ENCODE measurements around the gene CRB3. TPM values are rescaled to one million over a fixed set of nuclear protein-coding genes. Genes with fewer than 3 reads are reported as not detected.

CRB3 gene
- total RNA-seq, 2 experiments from 2014 or later = 1.2 to 2.9 TPM

DNA sequence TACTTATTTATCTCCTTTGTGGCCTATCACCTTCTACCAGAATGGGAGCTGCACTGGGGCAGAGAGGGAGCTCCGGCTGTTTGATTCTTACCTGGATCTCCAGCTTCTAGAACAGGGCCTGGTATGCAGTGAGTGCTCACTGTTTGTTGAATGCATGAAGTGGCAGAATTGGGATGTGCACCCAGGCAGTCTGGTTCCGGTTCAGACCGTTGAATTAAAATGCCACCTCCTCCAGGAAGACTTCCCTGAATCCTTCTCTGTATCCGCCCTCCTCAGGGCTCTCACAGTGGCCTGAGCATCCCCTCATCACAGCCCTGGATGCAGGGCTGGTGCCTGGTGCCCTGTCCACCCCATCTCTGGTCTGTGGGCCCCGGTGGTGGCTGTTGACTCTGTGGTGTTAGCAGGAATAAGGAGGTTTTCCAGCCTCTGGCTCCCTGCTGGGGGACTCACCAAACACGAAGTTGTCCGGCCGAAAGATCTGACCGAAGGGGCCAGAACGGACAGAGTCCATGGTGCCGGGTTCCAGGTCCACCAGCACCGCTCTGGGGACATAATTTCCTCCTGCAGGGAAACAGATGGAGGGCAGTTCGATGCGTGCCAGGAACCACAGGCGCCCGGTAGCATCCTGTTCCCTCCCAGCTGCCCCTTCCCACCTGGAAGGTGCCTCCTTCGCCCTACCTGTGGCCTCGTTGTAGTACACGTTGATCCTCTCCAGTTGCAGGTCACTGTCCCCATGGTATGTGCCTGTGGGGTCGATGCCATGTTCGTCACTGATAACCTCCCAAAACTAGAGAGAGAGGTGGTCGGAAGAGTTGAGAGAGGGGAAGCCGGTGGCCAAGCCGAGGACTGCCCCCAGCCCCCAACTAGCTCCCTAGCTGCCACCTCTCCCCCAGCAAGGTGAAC is 37.0 kb downstream of the CRB3 start:
- Histone ChIP-seq H3K4me1 (ENCODE audit: insufficient read depth, low read length, poor library complexity, severe bottlenecking) (peaks cover 41% of the 10 kb centered on the region), H3K9me2 (ENCODE audit: insufficient read depth, low read length) (no peaks in the 10 kb centered on the region), H3K79me2 (ENCODE audit: insufficient read depth, low read depth, low read length) (no peaks in the 10 kb centered on the region), H3K36me3 (ENCODE audit: insufficient read depth, low read length) (no peaks in the 10 kb centered on the region), H2AFZ (ENCODE audit: low read length) (no peak overlapping the region; the same call in 1 of the 2 replicates), H3K4me3 (ENCODE audit: low read depth, low read length, poor library complexity, severe bottlenecking) (peak overlapping the region; percentile 74), H3K27ac (ENCODE audit: low read depth, low read length, poor library complexity, severe bottlenecking) (no peak overlapping the region), H3K9me3 (ENCODE audit: low read length) (no peaks in the 10 kb centered on the region), H3K4me2 (ENCODE audit: low read length) (peak overlapping the region; percentile 82), H4K20me1 (ENCODE audit: insufficient read depth, low read length) (no peaks in the 10 kb centered on the region)
- ChIA-PET POLR2A (interaction anchor here (0.5 to 0.7 kb wide), 2 partner anchors 40 to 100 kb away, joined by 4 to 7 read pairs; no protein-coding TSS in a partner anchor), CTCF (ENCODE audit: unreplicated experiment) (no interaction called here)
- DNase-seq (ENCODE audit: low spot score) = no peak
- no peak for TF ChIP-seq EZH2phosphoT487 (IDR thresholded peaks at IDR 0.05; ENCODE audit: borderline replicate concordance, low read depth, low read length)
- TF ChIP-seq, protein P1, sequence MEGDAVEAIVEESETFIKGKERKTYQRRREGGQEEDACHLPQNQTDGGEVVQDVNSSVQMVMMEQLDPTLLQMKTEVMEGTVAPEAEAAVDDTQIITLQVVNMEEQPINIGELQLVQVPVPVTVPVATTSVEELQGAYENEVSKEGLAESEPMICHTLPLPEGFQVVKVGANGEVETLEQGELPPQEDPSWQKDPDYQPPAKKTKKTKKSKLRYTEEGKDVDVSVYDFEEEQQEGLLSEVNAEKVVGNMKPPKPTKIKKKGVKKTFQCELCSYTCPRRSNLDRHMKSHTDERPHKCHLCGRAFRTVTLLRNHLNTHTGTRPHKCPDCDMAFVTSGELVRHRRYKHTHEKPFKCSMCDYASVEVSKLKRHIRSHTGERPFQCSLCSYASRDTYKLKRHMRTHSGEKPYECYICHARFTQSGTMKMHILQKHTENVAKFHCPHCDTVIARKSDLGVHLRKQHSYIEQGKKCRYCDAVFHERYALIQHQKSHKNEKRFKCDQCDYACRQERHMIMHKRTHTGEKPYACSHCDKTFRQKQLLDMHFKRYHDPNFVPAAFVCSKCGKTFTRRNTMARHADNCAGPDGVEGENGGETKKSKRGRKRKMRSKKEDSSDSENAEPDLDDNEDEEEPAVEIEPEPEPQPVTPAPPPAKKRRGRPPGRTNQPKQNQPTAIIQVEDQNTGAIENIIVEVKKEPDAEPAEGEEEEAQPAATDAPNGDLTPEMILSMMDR (conservative IDR thresholded peaks at IDR 0.05; ENCODE audit: low read length) = no peak
- intact Hi-C loops (cut with micrococcal nuclease; ENCODE audit: unreplicated experiment) = loop anchor here (10.0 kb wide), 1 partner anchor 106 kb away; the partner anchor contains the start of gene GTF2F1
- BruUV-seq (replicated peaks) = no TSS peak

DNA sequence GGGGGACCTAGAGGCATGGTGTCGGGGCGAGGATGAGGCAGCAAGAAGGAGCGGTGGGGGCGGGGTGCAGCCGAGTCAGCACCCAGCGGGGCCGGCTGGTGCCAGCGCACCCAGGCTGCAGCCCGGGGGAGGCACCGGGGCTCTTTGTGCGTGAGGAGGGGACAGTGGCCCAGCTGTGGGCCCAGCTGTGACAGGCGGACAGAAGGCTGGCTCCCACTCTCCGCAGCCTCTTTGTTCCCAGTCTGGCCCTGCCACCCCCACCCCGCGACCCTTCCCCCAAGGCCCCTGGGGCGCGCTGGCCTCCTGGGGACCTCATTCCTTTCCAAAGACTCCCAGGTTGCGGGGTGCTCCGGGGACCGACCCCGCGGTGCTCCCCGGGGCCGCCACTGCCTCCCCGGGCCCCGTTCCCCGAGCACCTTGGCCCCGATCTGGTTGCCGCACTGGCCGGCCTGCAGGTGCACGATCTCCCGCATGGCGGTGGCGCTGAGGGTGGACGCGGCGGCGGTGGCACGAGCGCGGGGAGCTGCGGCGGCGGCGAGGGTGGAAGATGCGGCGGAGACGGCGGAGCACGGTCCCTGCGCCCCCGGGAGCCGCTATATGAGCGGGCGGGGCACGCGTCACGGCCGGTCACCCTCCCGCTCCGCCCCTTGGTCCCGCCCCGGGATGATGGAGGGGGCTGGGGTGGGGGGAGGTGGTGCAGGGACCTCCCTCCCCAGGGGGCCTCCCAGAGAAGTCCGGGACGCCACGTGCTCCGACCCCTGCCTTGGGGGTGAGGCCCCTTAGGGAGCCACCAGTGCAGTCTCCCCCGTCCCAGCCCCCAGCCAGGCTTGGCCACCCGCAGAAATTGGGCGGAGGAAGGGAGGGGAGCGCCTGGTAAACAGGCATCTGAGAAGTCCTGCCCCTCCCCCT is 37.9 kb downstream of the CRB3 start, which contains the start of gene TUBB4A:
TUBB4A (minus strand) TSS at position 570 of the 909 bp plus-strand sequence; CDS start at position 473, 97 bp downstream.
- no peaks in the 10 kb centered on the region for H3K36me3 ChIP-seq (ENCODE audit: insufficient read depth, low read length)
- no peak for TF ChIP-seq EZH2phosphoT487 (IDR thresholded peaks at IDR 0.05; ENCODE audit: borderline replicate concordance, low read depth, low read length)
- TF ChIP-seq, protein P1 (conservative IDR thresholded peaks at IDR 0.05; ENCODE audit: low read length) = no peak
- POLR2A ChIA-PET = interaction anchor here (0.5 to 1.3 kb wide), 5 partner anchors 20 to 362 kb away, joined by 3 to 7 read pairs (median 4); no protein-coding TSS in a partner anchor
- H3K27ac ChIP-seq (ENCODE audit: low read depth, low read length, poor library complexity, severe bottlenecking) = peak within 1 kb of the TSS; percentile 44
- no TSS peak for BruUV-seq (replicated peaks)
- DNase-seq (ENCODE audit: low spot score) = peak; percentile 84
- intact Hi-C loops (cut with micrococcal nuclease; ENCODE audit: unreplicated experiment) = loop anchor here (1.0 to 10.0 kb wide), 3 partner anchors 19 to 107 kb away; partner anchors contain the start of gene GTF2F1
- H2AFZ ChIP-seq (ENCODE audit: low read length) = peak within 1 kb of the TSS; percentile 64
- H3K4me2 ChIP-seq (ENCODE audit: low read length) = peak within 1 kb of the TSS; percentile 82
- H3K79me2 ChIP-seq (ENCODE audit: insufficient read depth, low read depth, low read length) = no peaks in the 10 kb centered on the region
- no peaks in the 10 kb centered on the region for H3K9me2 ChIP-seq (ENCODE audit: insufficient read depth, low read length)
- H3K9me3 ChIP-seq (ENCODE audit: low read length) = no peaks in the 10 kb centered on the region
- peak within 1 kb of the TSS; percentile 74 for H3K4me3 ChIP-seq (ENCODE audit: low read depth, low read length, poor library complexity, severe bottlenecking)
- H3K4me1 ChIP-seq (ENCODE audit: insufficient read depth, low read length, poor library complexity, severe bottlenecking) = peaks cover 41% of the 10 kb centered on the region
- H4K20me1 ChIP-seq (ENCODE audit: insufficient read depth, low read length) = no peaks in the 10 kb centered on the region
- CTCF ChIA-PET (ENCODE audit: unreplicated experiment) = no interaction called here

Measured in OCI-LY7 (cell line).